AG09319 (cell line): ENCODE data around the gene C1RL.

Source experiments
- DNase-seq: peaks from one replicate; pipeline ENCODE4 v3.0.0-alpha.2; 2010; ENCODE audit warnings: low read depth; ENCODE audit errors: extremely low read depth
- CTCF ChIP-seq: IDR thresholded peaks from 2 replicates; pipeline ENCODE4 v1.5.1; 2011; ENCODE audit warnings: low read depth, mild to moderate bottlenecking, inconsistent platforms, low read length, moderate library complexity

Gene C1RL

GRCh38 chr12:7106082-7106481 lies 2.9 kb downstream of the C1RL start:
- no peak for DNase-seq
- TF ChIP-seq CTCF: no peak

- no peak for DNase-seq
- no peak for TF ChIP-seq CTCF
Measured at GRCh38 chr12:7103837-7104584, 5.0 kb downstream of the C1RL start.

- DNase-seq: no peak
- no peak for TF ChIP-seq CTCF
Measured at GRCh38 chr12:7102582-7102981, 6.4 kb downstream of the C1RL start.

GRCh38 chr12:7101694-7102131 lies 7.3 kb downstream of the C1RL start:
- TF ChIP-seq CTCF: no peak
- no peak for DNase-seq

- no peak for TF ChIP-seq CTCF
- DNase-seq: no peak
Measured at GRCh38 chr12:7101047-7101693, 7.8 kb downstream of the C1RL start.

- TF ChIP-seq CTCF: no peak
- DNase-seq: no peak
Measured at GRCh38 chr12:7100239-7100638, 8.8 kb downstream of the C1RL start.

- DNase-seq: no peak
- TF ChIP-seq CTCF: no peak
Measured at GRCh38 chr12:7099290-7099996, 9.6 kb downstream of the C1RL start.
